ENCODE data around the gene BCHE.

- TF ChIP-seq CTCF (IDR thresholded peaks at IDR 0.05) (no peak), POLR2A (IDR thresholded peaks at IDR 0.05) (no peak)
Observed at GRCh38 chr3:165859061-165859460, 21.8 kb upstream of the BCHE start.

All from lower leg skin (tissue), 3 donors.